HG02610 (cell line): Measurements from ENCODE around the gene DRD3.

Source experiments
- ATAC-seq: cut with Tn5 transposase; IDR thresholded peaks from one replicate; pipeline ENCODE4 v1.9.1; 2021; ENCODE audit warnings: mild to moderate bottlenecking, moderate library complexity; ENCODE audit not compliant: unreplicated experiment

The DRD3 gene

DNA sequence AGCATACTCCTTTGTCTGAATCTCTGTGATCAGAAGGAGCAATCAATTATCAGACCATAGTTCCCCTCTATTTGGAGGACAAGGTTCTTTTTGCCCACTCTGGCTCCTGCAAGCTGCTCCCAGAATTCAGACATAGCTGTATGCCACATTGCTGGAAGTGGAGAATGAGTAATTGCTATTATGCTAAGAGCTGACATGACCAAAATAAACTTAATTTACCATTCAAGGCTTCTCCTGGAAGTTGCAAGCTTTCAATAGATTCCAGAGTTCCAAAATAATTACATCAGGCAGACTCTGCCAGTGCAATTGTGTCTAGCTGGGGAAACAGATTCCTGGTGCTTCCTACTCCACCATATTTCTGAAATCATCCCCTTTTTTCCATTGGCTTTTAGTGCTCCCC is 7.6 kb upstream of the DRD3 start:
- ATAC-seq: no peak

DNA sequence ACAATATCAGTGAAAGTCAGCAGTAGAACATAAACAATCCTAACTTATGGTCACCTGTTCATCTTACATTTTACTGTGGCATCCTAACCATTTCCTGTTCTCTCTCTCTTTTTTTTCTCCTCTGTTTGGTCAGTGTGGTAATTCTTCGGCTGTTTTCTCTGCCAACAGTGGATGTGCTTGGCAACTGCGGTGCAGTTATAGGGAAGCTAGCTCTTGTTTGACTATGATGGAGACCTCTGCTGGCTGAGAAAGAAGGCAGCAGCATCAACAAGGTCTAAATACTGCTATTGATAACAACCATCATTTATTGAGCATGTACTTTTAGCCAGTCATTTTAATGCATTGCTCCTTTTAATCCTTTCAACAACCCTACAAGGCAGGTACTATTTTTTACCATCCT is 723 bp upstream of the DRD3 start:
- ATAC-seq: no peak

GRCh38 chr3:114176890-114177289 is 2.0 kb downstream of the DRD3 start:
- no peak for ATAC-seq

GRCh38 chr3:114176487-114176886 is 2.4 kb downstream of the DRD3 start:
- no peak for ATAC-seq

- ATAC-seq: no peak
These were observed 3.5 kb downstream of the DRD3 start for GRCh38 chr3:114175204-114175987.

GRCh38 chr3:114171677-114172076 is 7.2 kb downstream of the DRD3 start:
- ATAC-seq: no peak

- ATAC-seq: no peak
These were observed 10.7 kb downstream of the DRD3 start for GRCh38 chr3:114168150-114168549.

DNA sequence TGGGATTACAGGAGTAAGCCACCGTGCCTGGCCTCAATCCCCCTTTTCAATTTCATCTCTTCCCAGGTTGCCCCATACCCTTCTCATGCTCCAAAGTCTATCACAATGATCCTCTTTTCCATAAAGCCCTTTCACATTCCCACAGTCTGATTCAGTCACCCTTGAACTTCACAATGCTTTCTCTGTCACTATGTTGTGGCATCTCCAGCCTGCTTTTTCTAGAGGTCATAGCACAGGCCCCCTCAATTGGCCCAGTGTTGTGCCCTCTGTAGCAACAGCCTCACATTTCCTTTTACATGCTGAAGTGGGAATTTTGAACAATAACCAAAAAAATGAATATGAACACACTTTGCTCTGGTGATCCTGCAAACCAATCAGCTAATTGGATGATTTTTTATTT is 21.5 kb downstream of the DRD3 start:
- ATAC-seq: no peak

DNA sequence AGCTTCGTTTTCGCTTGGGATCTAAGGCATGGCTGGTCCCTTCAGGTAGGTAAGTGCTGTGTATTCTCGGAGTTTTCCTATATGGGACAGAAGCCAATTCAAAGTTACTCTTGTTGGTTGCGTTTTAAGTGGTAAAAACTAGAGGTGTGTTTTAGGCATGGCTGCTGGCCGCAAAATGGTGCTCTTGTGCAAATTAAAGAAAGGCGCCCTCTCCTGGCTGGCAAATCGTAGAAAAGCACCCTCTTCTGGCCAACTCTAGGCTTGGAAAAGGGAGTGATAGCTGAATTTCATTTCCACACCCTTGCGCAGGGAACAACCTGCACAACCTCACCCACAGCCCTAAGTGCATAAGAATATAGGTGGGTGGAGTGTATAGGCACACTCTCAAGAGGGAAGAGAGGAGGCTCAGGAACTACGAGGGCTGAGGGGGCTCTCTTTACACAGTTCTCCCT is 23.5 kb downstream of the DRD3 start:
- ATAC-seq: no peak

GRCh38 chr3:114154321-114154821 is 24.5 kb downstream of the DRD3 start:
- no peak for ATAC-seq

DNA sequence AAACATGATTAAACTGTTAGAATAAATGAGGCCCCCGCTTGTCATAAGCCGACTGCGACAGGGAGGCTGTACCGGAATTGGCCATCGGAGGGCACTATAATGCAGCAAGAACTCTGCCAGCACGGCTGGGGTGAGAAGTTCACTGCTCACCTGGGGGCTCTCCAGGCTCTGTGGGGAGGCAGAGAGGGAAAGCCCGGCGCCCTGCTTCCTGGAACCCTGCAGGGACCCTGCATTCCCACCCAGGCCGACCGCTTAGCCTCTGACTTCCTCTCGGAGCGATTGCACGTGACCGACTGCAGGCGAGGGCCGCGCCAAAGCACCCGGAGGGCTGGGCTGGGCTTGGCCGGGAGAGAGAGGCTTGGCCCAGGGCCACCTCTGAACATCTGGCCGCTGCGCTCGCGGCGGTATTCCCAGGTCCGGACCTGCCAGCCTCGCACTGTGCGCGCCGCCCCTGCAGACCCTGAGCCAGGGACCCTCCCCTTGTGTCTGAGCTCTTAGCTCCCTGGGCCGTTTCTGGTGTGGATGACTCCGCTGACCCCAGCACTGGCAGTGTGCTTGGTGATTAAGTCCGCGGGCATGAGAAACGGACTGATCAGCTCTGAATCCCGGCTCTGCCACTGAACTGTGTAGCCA is 26.2 kb downstream of the DRD3 start:
- peak; percentile 87 for ATAC-seq

GRCh38 chr3:114151091-114151490 is 27.8 kb downstream of the DRD3 start:
- ATAC-seq: no peak

DNA sequence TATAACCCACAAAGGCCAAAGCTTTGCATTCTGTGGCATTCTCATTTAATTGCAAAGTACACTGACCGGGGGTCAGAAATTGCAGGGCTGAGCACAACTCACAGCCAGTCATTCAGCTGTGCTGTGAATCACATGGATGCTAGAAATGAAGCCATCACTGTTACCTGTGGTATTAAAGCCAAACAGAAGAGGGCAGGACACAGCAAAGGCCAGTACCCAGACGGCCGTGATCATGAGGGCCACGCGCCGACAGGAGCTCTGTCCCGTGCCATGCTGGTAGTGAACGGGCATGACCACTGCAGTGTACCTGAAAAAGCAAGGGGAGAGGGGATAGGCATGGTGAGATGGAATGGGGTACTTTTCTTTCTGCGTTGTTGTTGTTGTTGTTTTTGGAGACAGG is 31.6 kb downstream of the DRD3 start:
- ATAC-seq: no peak

- peak; percentile 68 for ATAC-seq
These were observed 33.8 kb downstream of the DRD3 start for GRCh38 chr3:114144909-114145688.

GRCh38 chr3:114143817-114144216 is 35.0 kb downstream of the DRD3 start:
- ATAC-seq: no peak

GRCh38 chr3:114139836-114140235 is 39.0 kb downstream of the DRD3 start:
- no peak for ATAC-seq

DNA sequence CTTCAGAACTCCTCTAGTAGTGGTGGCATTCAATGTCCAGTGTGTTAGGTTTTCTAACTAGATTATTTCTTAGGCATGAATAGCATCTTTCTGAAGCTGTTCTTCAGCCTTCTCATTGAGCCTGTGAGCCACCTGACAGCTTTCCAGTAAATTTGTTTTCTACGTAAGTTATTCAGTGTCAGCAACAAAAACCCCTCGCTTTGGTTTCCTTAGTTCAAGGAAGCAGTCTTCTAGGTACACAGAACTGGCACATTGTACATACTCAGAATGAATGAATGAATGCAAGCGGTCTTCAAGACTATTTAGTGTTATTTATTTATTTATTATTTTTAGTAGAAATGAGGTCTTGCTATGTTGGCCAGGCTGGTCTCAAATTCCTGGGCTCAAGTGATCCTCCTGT is 44.9 kb downstream of the DRD3 start:
- no peak for ATAC-seq

DNA sequence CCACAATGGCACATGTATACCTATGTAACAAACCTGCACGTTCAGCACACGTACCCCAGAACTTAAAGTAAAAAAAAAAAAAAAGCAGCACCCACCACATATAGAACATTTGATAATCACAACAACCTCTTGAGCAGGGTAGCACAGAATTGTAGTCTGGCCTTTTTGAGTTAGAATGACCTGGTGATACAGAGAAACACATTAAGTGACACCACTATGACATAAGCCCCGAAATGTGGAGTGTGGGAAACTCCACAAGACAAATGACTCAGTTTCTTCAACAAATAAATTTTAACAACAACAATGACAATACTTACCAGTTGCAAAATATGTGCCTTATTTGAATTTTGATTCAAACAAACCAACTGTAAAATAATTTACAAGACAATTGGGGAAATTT is 46.4 kb downstream of the DRD3 start:
- ATAC-seq: no peak

GRCh38 chr3:114128826-114129225 is 50.0 kb downstream of the DRD3 start:
- ATAC-seq: no peak

- ATAC-seq: no peak
These were observed 50.6 kb downstream of the DRD3 start for GRCh38 chr3:114128231-114128630.

DNA sequence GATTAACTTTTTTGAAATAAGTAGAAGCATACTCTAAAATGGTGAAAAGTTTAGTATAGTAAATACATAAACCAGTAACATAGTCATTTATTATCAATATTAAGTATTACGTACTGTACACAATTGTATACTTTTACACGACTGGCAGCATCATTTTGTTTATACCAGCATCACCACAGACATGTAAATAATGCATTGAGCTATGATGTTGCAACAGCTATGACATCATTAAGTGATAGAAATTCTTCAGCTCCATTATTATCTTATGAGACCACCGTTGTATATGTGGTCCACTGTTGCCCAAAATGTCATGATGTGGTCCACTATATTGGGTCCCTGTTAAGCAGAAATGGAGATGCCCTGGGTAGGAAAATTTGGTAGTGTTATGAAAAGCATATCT is 51.3 kb downstream of the DRD3 start:
- no peak for ATAC-seq

GRCh38 chr3:114126461-114126860 is 52.4 kb downstream of the DRD3 start:
- ATAC-seq: no peak
